Panc1 (cell line): ENCODE results near the gene USP48.
"Not testable (repeated sequence)": the region's sequence is repeated elsewhere in the genome, so short reads cannot be mapped to it uniquely, and the experiment has no call there.

Experiments used
- TCF7L2 ChIP-seq: IDR thresholded peaks from 2 replicates; pipeline ENCODE4 v1.6.1; 2011; ENCODE audit warnings: mild to moderate bottlenecking, low read depth, low read length, inconsistent platforms
- TF ChIP-seq, protein P1 (sequence below): fragments of 450-650 bp; IDR thresholded peaks from 2 replicates; pipeline ENCODE4 v1.5.1; 2017; ENCODE audit warnings: mild to moderate bottlenecking
- TF ChIP-seq, protein P2 (sequence below), 2 experiments: IDR thresholded peaks; 2 replicates each; pipeline ENCODE4 v1.6.1; 2011 to 2012; ENCODE audit warnings: low read depth in 2 of 2, control low read depth in 1 of 2, low read length in 1 of 2, mild to moderate bottlenecking in 1 of 2, moderate library complexity in 1 of 2; ENCODE audit not compliant: insufficient read depth in 1 of 2

DNA sequence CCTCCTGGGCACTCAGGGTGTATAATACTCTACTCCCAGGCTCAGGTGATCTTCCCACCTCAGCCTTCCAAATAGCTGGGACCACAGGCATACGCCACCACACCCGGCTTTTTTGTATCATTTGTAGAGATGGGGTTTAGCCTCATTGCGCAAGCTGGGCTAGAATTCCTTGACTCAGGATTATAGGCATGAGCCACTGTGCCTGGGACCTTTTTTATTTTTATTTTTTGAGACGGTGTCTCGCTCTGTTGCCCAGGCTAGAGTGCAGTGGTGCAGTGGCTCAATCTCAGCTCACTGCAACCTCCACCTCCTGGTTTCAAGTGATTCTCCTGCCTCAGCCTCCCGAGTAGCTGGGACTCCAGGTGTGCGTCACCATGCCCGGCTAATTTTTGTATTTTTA lies 15.8 kb downstream of the USP48 start:
- TF ChIP-seq, protein P1, sequence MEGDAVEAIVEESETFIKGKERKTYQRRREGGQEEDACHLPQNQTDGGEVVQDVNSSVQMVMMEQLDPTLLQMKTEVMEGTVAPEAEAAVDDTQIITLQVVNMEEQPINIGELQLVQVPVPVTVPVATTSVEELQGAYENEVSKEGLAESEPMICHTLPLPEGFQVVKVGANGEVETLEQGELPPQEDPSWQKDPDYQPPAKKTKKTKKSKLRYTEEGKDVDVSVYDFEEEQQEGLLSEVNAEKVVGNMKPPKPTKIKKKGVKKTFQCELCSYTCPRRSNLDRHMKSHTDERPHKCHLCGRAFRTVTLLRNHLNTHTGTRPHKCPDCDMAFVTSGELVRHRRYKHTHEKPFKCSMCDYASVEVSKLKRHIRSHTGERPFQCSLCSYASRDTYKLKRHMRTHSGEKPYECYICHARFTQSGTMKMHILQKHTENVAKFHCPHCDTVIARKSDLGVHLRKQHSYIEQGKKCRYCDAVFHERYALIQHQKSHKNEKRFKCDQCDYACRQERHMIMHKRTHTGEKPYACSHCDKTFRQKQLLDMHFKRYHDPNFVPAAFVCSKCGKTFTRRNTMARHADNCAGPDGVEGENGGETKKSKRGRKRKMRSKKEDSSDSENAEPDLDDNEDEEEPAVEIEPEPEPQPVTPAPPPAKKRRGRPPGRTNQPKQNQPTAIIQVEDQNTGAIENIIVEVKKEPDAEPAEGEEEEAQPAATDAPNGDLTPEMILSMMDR, result not testable (repeated sequence)
- TF ChIP-seq TCF7L2, result not testable (repeated sequence)
- TF ChIP-seq, protein P2, sequence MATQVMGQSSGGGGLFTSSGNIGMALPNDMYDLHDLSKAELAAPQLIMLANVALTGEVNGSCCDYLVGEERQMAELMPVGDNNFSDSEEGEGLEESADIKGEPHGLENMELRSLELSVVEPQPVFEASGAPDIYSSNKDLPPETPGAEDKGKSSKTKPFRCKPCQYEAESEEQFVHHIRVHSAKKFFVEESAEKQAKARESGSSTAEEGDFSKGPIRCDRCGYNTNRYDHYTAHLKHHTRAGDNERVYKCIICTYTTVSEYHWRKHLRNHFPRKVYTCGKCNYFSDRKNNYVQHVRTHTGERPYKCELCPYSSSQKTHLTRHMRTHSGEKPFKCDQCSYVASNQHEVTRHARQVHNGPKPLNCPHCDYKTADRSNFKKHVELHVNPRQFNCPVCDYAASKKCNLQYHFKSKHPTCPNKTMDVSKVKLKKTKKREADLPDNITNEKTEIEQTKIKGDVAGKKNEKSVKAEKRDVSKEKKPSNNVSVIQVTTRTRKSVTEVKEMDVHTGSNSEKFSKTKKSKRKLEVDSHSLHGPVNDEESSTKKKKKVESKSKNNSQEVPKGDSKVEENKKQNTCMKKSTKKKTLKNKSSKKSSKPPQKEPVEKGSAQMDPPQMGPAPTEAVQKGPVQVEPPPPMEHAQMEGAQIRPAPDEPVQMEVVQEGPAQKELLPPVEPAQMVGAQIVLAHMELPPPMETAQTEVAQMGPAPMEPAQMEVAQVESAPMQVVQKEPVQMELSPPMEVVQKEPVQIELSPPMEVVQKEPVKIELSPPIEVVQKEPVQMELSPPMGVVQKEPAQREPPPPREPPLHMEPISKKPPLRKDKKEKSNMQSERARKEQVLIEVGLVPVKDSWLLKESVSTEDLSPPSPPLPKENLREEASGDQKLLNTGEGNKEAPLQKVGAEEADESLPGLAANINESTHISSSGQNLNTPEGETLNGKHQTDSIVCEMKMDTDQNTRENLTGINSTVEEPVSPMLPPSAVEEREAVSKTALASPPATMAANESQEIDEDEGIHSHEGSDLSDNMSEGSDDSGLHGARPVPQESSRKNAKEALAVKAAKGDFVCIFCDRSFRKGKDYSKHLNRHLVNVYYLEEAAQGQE (IDR thresholded peaks at IDR 0.05; ENCODE audit: insufficient read depth in 1 of 2, low read depth in 2 of 2, low read length in 1 of 2), result not testable (repeated sequence)
